Activated CD4-positive, alpha-beta T cell treated with anti-CD3 and anti-CD28 coated beads, Interleukin-2, amount 50 U/mL, for 1 hour (primary cell): Measurements from ENCODE around the gene CSTF3.
"Not testable (repeated sequence)": the region's sequence is repeated elsewhere in the genome, so short reads cannot be mapped to it uniquely, and the experiment has no call there.

ENCODE experiments used
- DNase-seq: peaks from one replicate; pipeline ENCODE4 v3.0.0-alpha.2; 2020

The CSTF3 gene

GRCh38 chr11:33072465-33072864 is 88.8 kb downstream of the CSTF3 start:
- no peak for DNase-seq

DNA sequence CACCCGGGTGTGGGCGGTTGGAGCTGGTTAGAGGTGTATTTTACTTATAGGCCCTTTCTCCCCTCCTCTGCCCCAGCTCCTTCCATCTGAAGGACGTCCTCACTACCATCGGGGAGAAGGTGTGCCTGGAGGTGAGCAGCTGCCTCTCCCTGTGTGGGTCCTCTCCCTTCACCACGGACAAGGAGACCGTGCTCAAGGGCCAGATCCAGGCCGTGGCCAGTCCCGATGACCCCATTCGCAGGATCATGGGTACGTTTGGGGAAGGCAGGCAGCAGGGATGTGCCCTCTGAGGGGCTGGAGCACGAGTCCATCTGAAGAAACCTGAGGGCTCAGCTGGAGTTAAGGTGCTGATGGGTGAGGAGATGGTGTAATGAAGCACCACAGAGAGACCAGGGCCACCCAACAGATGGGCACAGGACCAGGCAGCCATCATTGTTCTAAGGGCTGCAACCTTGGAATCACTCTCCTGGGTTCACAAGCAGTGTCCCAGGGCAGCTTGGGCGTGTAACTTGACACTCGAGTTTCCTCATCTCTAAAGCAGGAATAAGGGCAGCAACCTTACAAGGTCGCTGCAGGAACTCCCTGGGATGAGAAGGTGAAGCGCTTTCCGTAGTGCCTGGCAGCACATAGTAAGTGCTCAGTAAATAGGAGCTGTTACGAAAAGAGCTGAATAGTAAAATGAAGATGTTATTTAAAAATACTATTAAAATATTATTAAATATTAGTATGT is 92.5 kb downstream of the CSTF3 start:
- DNase-seq = no peak

GRCh38 chr11:33067294-33067693 is 94.0 kb downstream of the CSTF3 start:
- DNase-seq = no peak

- peak; percentile 73 for DNase-seq
Observed at GRCh38 chr11:33065445-33066178, 95.7 kb downstream of the CSTF3 start.

- DNase-seq = no peak
Observed at GRCh38 chr11:33064866-33065265, 96.4 kb downstream of the CSTF3 start.

DNA sequence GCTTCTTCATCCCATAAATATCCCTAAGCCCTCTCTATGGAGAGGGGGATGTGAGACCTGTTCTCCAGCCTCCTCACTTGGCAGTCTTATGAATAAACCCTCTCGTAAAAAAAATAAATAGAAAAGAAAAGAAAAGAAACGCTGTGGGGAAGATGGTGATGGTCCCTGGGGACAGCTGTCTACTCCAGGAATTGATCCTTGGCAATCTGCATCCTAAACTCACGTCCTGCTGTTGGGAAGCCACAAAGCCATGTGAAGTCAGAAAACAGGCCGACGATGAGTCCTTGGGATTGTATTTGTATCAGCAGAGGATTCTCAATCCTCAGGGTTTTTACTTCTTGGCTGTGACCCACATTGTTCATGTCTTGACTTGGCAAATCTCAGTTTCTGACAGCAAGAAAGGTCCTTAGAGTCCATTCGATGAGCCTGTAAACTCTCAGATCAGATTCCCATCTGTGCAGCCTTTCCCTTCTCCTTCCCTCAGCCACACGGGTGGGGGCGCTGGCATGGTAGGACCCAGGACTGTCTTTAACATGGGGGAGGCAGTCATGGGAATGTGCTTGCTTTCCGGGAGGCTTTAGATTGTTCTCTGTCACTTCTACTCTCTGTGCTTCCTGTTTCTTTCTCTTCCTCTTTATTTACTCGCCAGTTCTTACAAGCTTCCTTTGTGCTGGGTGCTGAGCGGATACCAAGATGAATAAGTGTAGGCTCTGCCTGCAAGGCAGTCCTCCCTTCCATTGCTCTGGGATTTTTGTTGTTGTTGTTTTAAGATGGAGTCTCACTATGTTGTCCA is 97.1 kb downstream of the CSTF3 start:
- DNase-seq = no peak

- DNase-seq = no peak
Observed at GRCh38 chr11:33063326-33063881, 97.9 kb downstream of the CSTF3 start.

DNA sequence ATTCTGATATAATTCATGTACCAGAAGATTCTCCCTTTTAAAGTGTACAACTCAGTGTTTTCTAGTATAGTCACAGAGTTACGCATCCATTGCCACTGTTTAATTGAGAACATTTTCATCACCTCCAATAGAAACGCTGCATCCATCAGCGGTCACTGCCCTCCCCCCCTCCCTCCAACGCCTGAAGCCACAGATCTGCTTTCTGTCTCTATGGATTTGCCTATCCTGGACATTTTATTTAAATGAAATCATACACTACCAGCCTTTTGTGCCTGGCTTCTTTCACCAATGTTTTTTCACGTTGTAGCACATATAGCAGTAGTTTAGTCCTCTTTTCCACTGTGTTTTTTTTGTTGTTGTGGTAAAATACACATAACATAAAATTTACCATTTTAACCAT is 99.1 kb downstream of the CSTF3 start:
- DNase-seq = no peak

- DNase-seq = no peak
Observed at GRCh38 chr11:33060271-33060670, 101.0 kb downstream of the CSTF3 start.

- DNase-seq = no peak
Observed at GRCh38 chr11:33059331-33060007, 101.8 kb downstream of the CSTF3 start.

DNA sequence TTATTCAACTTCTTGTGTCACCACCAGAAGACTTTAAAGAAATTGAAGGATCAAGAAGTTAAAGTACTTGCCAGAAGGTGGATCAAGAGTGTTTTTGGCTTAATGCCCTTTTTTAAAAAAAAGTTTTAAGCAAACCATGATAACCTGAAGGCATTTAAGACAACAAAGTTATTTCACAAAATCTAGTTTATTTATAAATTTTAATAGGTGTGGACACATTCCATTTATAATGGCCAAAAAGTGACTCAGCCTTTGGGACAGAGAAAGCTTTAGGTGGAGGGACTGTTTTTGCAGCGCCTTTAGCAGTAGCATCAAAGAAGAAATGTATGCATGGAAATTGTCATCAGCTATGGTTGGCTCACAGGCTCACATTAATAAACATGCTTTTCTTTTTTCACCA is 104.0 kb downstream of the CSTF3 start:
- no peak for DNase-seq

GRCh38 chr11:33055375-33055774 is 105.9 kb downstream of the CSTF3 start:
- no peak for DNase-seq

GRCh38 chr11:33052231-33052630 is 109.0 kb downstream of the CSTF3 start:
- DNase-seq = no peak

GRCh38 chr11:33049565-33050408 is 111.5 kb downstream of the CSTF3 start:
- not testable (repeated sequence) for DNase-seq

DNA sequence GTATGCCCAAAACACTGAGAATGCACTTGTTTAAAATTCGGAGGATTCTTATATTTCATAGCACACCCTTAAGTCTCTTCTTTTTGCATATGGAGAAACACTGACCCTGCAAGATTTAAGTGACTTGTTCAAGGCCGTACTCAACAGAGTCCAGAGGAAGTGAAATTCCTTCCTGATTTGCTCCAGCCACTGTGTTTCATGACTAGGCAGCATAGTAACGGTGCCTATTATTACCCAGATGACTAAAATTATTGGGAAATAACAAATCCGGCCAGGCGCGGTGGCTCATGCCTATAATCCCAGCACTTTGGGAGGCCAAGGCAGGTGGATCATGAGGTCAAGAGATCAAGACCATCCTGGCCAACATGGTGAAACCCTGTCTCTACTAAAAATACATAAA is 112.6 kb downstream of the CSTF3 start:
- DNase-seq = not testable (repeated sequence)

DNA sequence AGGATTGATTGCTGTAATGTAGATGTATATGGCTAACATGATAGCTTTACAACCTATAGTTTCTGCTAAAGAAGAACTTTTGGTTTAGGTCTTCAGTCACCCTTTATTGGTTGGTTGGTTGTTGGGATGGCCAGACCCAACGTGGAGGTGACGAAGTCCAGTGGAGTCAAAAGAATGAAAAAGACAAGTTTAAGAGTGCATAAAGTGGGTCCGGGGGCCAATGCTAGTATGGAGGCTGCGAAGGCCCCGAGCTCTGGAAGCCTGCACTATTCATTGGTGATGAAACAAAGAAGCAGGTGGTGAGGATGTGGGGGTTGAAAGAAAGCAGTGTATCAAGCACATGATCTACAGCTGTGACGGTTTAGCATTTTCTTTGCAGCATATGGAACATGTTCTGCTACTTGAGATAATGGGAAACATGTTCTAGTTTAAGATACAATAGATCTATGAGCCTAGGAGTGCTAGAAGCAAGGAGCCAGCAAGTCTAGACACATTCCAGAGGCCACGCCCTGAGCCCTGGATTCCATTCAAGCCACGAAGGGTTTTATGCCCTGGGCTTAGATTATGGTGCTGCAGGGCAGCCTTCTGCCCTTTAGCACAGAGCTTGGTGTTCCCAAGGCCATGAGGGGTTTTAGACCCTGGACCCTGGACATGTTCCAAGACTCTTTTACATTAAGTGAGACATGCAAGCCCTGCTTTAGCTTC is 115.6 kb downstream of the CSTF3 start:
- DNase-seq = no peak

DNA sequence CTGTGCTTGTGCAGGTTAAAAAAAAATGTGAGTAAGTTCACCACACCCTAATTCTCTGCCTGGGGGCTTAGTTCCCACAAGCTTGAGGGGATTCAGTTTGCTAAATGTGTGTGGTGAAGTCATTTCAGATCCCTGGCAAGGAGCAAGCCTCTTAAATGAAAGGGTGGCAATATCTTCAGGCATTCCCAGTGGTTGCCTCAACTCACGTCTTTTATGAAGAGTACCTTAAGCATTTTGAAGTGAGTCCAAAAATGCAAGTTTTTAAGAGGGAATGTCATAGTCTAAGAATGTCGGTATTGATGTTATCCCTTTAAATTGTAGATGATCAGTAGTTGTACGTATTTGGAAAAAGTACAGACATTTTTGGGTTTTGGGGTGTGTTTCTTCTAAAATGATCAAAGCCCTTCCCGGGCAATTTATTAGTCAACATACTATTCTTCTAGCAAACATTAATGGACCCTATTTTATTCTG is 117.0 kb downstream of the CSTF3 start:
- no peak for DNase-seq

DNA sequence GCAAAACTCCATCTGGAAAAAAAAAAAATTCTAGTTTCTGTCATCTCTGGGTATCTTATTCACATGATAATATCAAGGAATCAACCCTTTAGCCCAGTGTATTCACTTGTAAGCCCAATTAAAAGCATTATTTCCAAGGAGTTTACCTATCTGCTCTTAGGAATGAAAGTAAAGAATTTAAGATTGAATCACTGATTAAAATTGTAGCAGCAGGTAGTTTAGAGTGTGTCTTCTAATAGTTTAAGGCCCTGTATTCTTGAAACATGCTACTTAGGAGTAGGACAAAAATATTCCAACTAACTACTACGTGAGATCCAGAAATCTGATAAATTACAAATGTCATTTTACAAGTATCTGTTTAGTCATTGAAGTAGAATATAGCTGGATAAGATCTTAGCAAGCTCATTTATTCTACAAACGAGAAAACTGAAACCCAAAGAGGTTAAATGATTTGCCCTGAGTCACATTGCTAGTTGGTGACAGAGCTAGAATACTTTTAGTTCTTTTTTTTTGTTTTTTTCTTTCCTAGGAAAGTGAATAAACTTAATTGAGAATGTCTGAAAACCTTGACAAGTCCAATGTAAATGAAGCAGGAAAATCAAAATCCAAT is 118.0 kb downstream of the CSTF3 start:
- DNase-seq = no peak

- DNase-seq = no peak
Observed at GRCh38 chr11:33040862-33041453, 120.3 kb downstream of the CSTF3 start.
